ENCODE results near the gene B4GALT3.

GRCh38 chr1:161174911-161175310 is 2.4 kb downstream of the B4GALT3 start:
- no peak for TF ChIP-seq CTCF (IDR thresholded peaks at IDR 0.05)
- no peak for TF ChIP-seq POLR2AphosphoS5 (IDR thresholded peaks at IDR 0.05)
- no peak for TF ChIP-seq POLR2A (IDR thresholded peaks at IDR 0.05)
- TF ChIP-seq EP300 (IDR thresholded peaks at IDR 0.05), result no peak
